Prostate gland (tissue), 2 donors: ENCODE data around the gene MAP1S.

Experiments used
- CTCF ChIP-seq, 4 experiments: fragments of 200-600 bp in 2 of 4; fragments of 450-650 bp in 2 of 4; sonication (generic) in 2 of 4; IDR thresholded peaks; 1 replicate in 3 of 4; 2 replicates in 1 of 4; pipeline ENCODE4 v1.5.1; 2016 to 2019; ENCODE audit warnings: antibody characterized with exemption in 4 of 4, mild to moderate bottlenecking in 2 of 4, moderate library complexity in 2 of 4
- POLR2A ChIP-seq: fragments of 450-650 bp; IDR thresholded peaks from one replicate; pipeline ENCODE4 v1.6.1; 2016; ENCODE audit warnings: antibody characterized with exemption, mild to moderate bottlenecking

GRCh38 chr19:17706750-17707181, 12.5 kb upstream of the MAP1S start:
- TF ChIP-seq POLR2A (no peak), CTCF (IDR thresholded peaks at IDR 0.05) (no peak)
